Sciatic nerve (tissue), 2 donors: Measurements from ENCODE around the gene CAMK1D. TPM values are rescaled to one million over a fixed set of nuclear protein-coding genes. Genes with fewer than 3 reads are reported as not detected.

ENCODE experiments used
- ATAC-seq: fragments of 200-7000 bp; cut with Tn5 transposase; one replicate; pipeline ENCODE4 v1.9.1; 2020; ENCODE audit warnings: mild to moderate bottlenecking, moderate library complexity
- DNase-seq: peaks from one replicate; pipeline ENCODE4 v3.0.0-alpha.2; 2020; ENCODE audit warnings: low spot score
- intact Hi-C: fragments of 100-400 bp; cut with DNase I; formaldehyde crosslinking; loops from one replicate; pipeline ENCODE4 v1.14.2; 2022
- total RNA-seq: library from RNA; stranded (reverse); fragmentation: NEBNext Ultra II Directional; extraction: Animal tissue kit (Norgen Biotek cat#: 25700); gene quantifications from one replicate; pipeline ENCODE4 v1.2.1, GENCODE V29; 2021
- donor health status: DM: no; HTN: no; CAD: no.
- donor health status: DM: no; HTN: no; CAD: no.

CAMK1D gene
- total RNA-seq, 1 donor from 2014 or later, result 27.1 TPM

DNA sequence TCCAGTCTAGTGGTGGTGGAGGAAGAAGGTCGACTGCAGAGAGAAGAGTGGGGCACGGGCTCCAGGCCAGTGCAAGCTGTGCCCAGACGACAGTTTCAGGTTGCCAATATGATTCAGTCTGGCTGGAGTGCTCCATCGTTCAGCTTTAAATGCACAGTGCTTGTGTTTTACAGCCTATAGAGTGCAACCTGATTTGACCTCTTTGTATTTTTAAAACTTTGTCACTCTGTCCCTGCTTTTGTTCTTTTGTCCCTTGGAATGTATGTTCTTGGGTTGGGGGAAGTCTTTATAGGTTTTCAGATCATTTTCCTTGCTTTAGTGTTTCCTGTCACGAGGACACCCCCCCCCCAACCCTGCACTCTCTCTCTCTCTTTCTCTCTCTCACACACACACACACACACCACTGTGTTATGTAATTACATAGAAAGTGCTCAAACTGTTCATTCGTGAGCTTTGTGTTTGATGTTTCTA lies 198.0 kb downstream of the CAMK1D start:
- intact Hi-C loops, result no loop called here
- ATAC-seq (no peak), DNase-seq (no peak)

DNA sequence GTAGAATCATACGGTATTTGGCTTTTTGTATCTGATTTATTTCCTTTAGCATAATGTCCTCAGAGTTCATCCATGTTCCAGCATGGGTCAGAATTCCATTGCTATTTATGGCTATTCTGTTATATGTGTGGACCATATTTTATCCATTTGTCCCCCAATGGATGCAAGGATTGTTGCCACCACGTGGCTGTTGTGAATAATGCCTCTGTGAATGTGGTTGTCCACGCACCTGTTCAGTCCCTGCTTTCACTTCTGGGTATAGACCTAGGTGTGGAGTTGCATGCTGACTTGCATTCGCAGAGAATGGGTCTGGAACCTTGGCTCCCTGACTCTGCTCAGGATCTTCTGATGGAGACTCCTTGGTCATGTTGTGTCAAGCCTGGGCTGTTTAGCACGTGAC lies 199.9 kb downstream of the CAMK1D start:
- DNase-seq, result no peak
- intact Hi-C loops, result no loop called here
- no peak for ATAC-seq

GRCh38 chr10:12550994-12551393 lies 201.6 kb downstream of the CAMK1D start:
- intact Hi-C loops, result no loop called here
- no peak for DNase-seq
- no peak for ATAC-seq

DNA sequence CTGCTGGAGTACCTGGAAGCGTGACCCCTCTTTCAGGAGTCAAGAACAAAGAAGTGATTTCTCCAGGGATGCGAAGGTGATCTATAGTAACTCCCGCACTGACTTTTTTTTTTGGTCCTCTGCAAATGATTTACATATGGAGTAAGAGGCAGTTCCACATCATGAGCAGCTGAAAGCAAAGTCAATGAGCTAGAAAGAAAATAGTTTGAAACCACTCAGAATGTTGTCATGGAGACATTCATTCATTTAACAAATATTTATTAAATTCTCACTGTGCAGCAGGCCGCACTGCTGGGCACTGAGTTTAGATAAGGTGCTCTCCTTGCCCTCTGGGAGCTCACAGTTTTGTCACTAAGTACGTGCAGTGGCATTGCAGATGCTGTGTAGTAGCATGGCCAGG lies 206.7 kb downstream of the CAMK1D start:
- no peak for ATAC-seq
- intact Hi-C loops, result no loop called here
- DNase-seq, result no peak

DNA sequence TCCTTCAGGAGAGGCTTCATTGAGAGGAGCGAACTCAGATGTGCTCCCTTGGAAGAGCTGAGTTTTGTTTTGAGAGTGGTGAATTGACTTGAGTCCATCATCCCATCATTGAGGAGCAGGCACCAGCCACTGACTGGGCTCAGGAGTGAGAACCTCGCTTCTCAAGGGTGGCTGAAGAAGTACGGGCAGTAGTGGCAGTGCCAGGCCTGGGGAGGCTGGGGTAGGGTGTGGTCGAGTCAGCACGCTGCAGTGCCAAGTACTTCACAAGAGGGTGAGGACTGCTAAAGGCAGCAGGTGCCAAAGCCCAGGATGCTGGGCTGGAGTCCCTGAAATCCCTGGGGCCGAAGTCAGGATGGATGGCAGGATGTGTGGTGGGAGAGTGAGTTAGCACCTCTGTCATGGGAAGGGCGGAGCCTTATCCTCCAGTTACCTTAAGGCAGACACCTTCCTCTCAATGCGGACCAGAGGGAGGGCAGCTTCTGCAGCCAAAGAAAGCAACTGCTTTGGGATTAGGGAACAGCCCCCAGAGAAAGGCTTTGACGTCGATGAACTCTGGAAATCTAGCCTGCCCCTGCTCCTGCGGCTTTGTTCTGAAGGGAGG lies 210.3 kb downstream of the CAMK1D start:
- ATAC-seq (no peak), DNase-seq (no peak)
- intact Hi-C loops, result no loop called here

- intact Hi-C loops, result no loop called here
- DNase-seq, result no peak
- no peak for ATAC-seq
Observed at GRCh38 chr10:12561307-12561706, 212.0 kb downstream of the CAMK1D start.

- DNase-seq, result no peak
- intact Hi-C loops, result no loop called here
- no peak for ATAC-seq
Observed at GRCh38 chr10:12561720-12562119, 212.4 kb downstream of the CAMK1D start.

DNA sequence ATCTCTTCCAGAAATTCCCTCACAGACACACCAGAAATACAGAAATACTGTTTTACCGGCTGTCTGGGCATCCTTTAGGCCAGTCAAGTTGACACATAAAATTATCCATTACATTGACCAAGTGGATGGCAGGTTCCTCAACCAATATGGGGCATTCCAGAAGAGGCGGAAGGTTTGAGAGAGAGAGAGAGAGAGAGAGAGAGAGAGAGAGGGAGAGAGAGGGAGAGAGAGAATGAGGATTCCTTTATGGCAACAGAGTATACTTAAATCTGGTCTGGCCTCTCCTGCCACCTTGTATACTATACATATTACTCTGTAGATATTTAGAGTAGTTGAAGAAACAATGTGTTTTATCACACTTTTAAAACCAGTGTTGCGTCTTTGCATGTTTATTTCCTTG lies 214.1 kb downstream of the CAMK1D start:
- DNase-seq (no peak), ATAC-seq (no peak)
- intact Hi-C loops, result no loop called here

GRCh38 chr10:12564173-12564572 lies 214.8 kb downstream of the CAMK1D start:
- intact Hi-C loops, result no loop called here
- ATAC-seq (no peak), DNase-seq (no peak)

DNA sequence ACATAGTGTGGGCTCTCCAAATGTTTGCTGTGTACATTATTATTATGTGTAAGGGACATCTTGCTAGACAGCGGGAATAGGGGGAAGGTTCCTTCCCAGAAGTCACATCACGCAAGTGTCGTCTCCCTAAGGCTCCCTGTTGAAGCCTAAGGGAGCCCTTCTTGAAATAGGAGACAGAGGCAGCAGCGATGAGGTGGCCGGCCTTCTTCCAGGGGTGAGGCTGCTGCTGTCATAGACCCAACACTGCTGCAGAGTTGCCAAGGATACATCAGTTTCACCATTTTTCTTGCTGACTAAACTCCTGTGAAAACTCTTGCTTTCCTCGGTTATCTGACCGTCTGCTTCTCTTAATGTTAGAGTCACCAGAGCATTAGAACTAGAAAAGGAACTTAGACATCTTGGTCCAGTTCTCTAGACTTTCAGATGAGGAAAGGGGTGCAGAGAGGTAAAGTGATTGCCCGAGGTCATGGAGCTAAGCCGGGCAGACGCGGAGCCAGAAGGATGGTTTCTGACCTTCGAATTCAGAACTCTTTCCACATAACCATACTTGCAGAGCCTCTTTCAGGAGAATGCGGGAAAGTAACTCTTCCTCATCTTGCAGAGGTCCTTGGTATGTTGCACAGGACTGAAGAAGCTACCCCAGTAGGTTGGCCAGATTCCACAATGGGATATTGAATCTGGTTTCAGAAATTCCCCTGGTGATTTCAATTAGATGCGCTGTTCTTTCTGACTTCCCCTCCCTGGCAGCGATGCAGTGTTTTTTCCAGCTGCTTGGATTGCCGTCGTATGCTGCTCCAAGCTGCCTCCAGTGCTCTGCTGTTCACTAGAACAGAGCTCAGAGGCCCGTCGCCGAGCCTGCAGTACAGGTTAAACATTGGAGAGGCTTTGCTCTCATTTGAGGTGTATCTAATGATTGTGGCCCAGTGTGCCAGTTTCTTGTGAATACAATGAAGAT lies 217.1 kb downstream of the CAMK1D start:
- intact Hi-C loops, result no loop called here
- DNase-seq (no peak), ATAC-seq (peak; percentile 81)

DNA sequence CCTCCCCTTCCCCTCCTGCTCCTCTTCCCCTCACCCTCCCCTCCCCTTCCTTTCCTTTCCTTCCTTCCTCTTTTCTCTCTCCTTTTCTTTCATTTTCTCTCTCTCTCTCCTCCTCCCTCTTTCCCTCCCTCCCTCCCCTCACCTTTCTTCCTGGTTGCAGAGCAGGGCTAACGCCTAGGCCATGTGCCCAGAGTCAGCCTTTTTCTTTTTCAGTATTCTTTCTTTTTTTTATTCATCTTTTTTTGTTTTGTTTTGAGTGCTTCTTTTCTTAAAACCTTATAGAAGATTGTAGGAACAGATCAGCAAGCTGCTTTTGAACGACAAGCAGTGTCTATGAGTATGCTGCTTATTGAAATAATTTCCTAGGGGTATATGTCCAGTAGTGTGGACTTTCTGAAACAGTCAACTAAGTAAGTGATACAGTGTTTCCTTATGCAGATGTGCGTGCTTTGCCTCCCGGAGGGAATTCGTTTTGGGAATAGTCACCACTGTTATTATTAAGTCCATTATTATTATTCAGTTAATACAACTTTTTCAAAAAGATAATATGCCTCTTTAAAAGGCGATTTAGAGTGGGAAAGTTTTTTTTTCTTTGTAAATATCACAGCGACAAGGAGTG lies 219.2 kb downstream of the CAMK1D start:
- ATAC-seq, result no peak
- intact Hi-C loops, result no loop called here

DNA sequence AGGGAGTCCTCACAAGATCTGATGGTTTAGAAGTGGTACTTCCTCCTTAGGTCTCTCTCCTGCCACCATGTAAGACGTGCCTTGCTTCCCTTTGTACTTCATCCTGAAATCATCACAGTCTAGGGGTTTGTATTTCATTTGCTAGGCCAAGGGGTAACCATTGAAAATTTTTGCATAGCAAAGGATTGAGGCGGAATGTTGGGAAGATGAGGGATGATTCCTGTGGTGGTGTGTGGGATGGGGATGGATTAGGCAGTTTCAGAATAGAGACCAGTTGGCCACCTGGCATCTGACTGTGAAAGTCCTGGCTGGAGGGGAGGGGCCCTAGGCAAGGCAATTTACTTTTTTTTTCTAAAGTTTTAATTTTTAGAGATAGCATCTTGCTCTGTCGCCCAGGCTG lies 222.9 kb downstream of the CAMK1D start:
- ATAC-seq, result no peak
- no peak for DNase-seq
- intact Hi-C loops, result no loop called here

More for the DNA sequence above, 219.2 kb downstream of the CAMK1D start:
- no peak for DNase-seq

- intact Hi-C loops, result no loop called here
- no peak for DNase-seq
- no peak for ATAC-seq
Observed at GRCh38 chr10:12577610-12578009, 228.3 kb downstream of the CAMK1D start.

DNA sequence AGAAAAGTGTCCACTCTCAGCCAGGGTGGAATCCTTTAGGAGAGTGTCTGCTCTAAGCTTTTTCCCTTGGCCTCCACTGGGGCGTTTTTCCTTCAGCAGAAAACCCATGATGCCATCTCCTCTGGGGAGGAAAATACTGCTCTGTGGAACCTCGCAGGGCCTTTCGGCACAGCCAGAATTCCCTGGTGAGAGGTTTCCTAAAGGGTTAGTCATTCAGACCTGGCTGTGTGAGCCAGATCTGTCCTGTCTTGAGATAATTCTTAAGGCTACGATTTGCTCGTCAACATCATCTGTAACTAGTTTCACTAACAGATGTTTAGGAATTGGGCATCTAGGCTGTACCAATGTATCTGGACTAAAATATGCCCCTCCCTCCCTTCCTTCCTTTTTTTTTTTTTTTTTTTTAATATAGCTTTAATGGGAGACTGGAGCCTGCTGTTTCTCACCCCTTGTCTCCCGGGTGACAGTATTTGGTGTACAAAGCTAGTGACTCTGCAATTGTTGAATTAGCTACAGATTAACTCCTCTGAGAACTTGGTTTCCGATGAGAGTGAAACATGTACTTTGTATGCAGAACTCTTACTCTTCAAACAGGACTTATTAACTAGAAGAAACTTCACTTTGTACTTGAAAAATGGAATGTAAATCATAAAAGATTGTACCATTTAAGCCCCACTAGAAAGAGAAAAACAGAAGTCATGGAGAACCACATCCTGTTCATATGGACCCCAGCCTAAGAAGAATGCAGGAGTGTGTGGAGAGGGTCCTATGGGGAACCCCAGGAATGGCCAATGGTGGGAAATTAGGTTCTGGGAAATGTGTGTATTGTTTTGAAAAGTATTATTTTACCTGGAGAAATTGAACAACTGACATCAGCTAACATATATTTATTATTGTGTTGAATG lies 230.9 kb downstream of the CAMK1D start:
- DNase-seq (no peak), ATAC-seq (no peak)
- intact Hi-C loops, result no loop called here

DNA sequence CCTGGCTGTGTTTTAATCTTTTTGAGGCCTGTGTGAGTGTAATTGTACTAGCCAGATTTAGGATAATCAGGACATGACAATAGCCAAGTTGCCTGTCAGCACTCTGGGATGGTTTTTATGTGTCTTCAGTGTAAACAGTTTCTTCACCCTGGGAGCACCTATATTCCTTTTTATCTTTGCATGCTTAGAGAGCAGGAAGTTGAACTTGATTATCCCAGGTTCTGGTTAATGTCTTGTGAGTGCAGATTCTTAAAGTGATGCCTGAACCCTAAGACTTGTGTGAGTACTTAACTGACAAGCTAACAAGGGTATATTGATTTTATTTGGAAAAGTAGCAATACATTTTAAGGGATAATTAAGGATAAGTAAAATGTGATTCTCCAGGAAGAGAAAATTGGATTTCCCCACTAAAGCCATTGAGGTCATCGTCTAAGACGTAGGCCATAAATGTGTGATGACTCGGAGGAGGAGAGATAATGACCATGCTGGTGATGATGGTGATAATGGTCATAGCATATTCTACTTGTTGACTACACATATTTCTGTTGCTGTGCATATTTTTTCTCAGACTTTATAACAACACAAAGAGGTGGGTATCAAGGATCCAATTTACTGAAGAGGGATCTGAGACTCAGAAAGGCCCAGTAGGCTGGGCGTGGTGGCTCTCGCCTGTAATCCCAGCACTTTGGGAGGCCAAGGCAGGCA lies 234.7 kb downstream of the CAMK1D start:
- ATAC-seq (no peak), DNase-seq (no peak)
- intact Hi-C loops, result loop anchor here (2.0 kb wide), 1 partner anchor 67 kb away; no protein-coding TSS in a partner anchor

GRCh38 chr10:12586741-12587140 lies 237.4 kb downstream of the CAMK1D start:
- no peak for ATAC-seq
- DNase-seq, result no peak

DNA sequence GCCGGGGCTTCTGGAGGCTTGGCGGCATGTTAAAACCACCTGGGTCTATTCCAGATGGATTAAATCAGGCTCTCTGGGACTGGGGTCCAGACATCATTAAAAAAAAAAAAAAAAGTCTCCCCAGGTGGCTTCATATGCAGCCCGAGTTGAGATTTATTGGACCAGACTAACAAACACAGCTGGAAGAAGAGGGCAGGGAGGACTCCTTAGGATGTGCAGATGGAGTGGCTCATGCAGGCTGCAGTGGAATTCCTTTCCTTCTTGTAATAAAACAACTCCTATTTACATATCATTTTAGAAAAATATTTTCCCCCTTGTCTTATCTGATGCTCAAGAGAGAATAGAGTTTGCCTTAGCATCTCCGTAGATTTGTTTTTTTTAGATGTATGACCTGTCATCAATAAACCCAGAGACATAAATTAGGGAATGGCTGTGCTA lies 238.1 kb downstream of the CAMK1D start:
- ATAC-seq (no peak), DNase-seq (no peak)

More at GRCh38 chr10:12586741-12587140, 237.4 kb downstream of the CAMK1D start:
- intact Hi-C loops, result no loop called here

More for the DNA sequence above, 238.1 kb downstream of the CAMK1D start:
- intact Hi-C loops, result no loop called here
